Panc1 (cell line): ENCODE data around the gene NIT1. TPM values are rescaled to one million over a fixed set of nuclear protein-coding genes. Genes with fewer than 3 reads are reported as not detected.

ENCODE experiments used
- ATAC-seq: fragments of 200-7000 bp; cut with Tn5 transposase; 2 replicates; pipeline ENCODE4 v1.9.1; 2020; ENCODE audit warnings: mild to moderate bottlenecking, moderate library complexity
- BruUV-seq: library from RNA; stranded (reverse); fragments of 400-500 nt; replicated peaks from 2 replicates; lab custom pipeline; 2021; lab: Mats Ljungman, UMichigan
- CTCF ChIA-PET: fragments of 300-600 bp; sonication (Branson Sonifier 250); formaldehyde crosslinking; loops from one replicate; lab custom pipeline; 2022; ENCODE audit warnings: antibody characterized with exemption; lab: Charles Lee
- POLR2A ChIA-PET: fragments of 300-600 bp; sonication (Branson Sonifier 250); formaldehyde crosslinking; loops from one replicate; lab custom pipeline; 2022; ENCODE audit warnings: antibody characterized with exemption; lab: Charles Lee
- DNase-seq: peaks from one replicate; pipeline ENCODE4 v3.0.0-alpha.2; 2010; ENCODE audit warnings: low read depth, low spot score
- H3K27ac ChIP-seq: 2 replicates; pipeline ENCODE4 v1.5.1; 2011; ENCODE audit warnings: mild to moderate bottlenecking, low read length, inconsistent platforms
- H3K27me3 ChIP-seq: fragments of 200-500 bp; sonication (Bioruptor generic); 2 replicates; pipeline ENCODE4 v1.6.0; 2014; ENCODE audit warnings: low read length, inconsistent platforms; ENCODE audit not compliant: control insufficient read depth, insufficient read depth
- H3K36me3 ChIP-seq: fragments of 200-500 bp; sonication (Bioruptor generic); 2 replicates; pipeline ENCODE4 v1.5.1; 2014; ENCODE audit warnings: inconsistent platforms, mild to moderate bottlenecking, low read length, moderate library complexity; ENCODE audit not compliant: control insufficient read depth, insufficient read depth
- H3K4me1 ChIP-seq: 2 replicates; pipeline ENCODE4 v1.5.1; 2011; ENCODE audit warnings: inconsistent platforms, mild to moderate bottlenecking, low read length, moderate library complexity; ENCODE audit not compliant: control insufficient read depth, insufficient read depth
- H3K4me3 ChIP-seq, 2 experiments: 2 replicates each; pipeline ENCODE4 v1.5.1; 2011 to 2012; ENCODE audit warnings: low read depth in 2 of 2, low read length in 2 of 2, mild to moderate bottlenecking in 2 of 2, inconsistent platforms in 1 of 2, moderate library complexity in 1 of 2
- H3K9me3 ChIP-seq: fragments of 200-500 bp; sonication (Bioruptor generic); 2 replicates; pipeline ENCODE4 v1.5.1; 2014; ENCODE audit warnings: low read depth, mild to moderate bottlenecking, inconsistent platforms, low read length, moderate library complexity; ENCODE audit not compliant: control insufficient read depth, insufficient read depth
- POLR2AphosphoS5 ChIP-seq: IDR thresholded peaks from 2 replicates; pipeline ENCODE4 v1.6.1; 2012; ENCODE audit warnings: mild to moderate bottlenecking, low read depth, low read length, moderate library complexity
- SIN3A ChIP-seq: IDR thresholded peaks from 2 replicates; pipeline ENCODE4 v1.6.1; 2012; ENCODE audit warnings: low read depth, mild to moderate bottlenecking, low read length, moderate library complexity, borderline replicate concordance; ENCODE audit not compliant: insufficient read depth
- TCF7L2 ChIP-seq: IDR thresholded peaks from 2 replicates; pipeline ENCODE4 v1.6.1; 2011; ENCODE audit warnings: mild to moderate bottlenecking, low read depth, low read length, inconsistent platforms
- in situ Hi-C: cut with HindIII; loops from 2 replicates; pipeline ENCODE4 v1.10.0; 2016; ENCODE audit warnings: low sequenced_read_pairs, low pct_unique_long_range_greater_than_20kb
- intact Hi-C: fragments of 100-400 bp; cut with micrococcal nuclease; formaldehyde crosslinking; loops from one replicate; pipeline ENCODE4 v1.10.0; 2022; ENCODE audit not compliant: unreplicated experiment
- total RNA-seq: library from RNA; stranded (reverse); gene quantifications from one replicate; pipeline ENCODE4 v1.2.1, GENCODE V29; 2021; ENCODE audit not compliant: unreplicated experiment
- TF ChIP-seq, protein P1 (sequence below): fragments of 450-650 bp; IDR thresholded peaks from 2 replicates; pipeline ENCODE4 v1.5.1; 2017; ENCODE audit warnings: mild to moderate bottlenecking
- TF ChIP-seq, protein P2 (sequence below), 2 experiments: IDR thresholded peaks; 2 replicates each; pipeline ENCODE4 v1.6.1; 2011 to 2012; ENCODE audit warnings: low read depth in 2 of 2, control low read depth in 1 of 2, low read length in 1 of 2, mild to moderate bottlenecking in 1 of 2, moderate library complexity in 1 of 2; ENCODE audit not compliant: insufficient read depth in 1 of 2

Gene NIT1
- total RNA-seq, 1 experiment from 2014 or later, result 31.3 TPM

DNA sequence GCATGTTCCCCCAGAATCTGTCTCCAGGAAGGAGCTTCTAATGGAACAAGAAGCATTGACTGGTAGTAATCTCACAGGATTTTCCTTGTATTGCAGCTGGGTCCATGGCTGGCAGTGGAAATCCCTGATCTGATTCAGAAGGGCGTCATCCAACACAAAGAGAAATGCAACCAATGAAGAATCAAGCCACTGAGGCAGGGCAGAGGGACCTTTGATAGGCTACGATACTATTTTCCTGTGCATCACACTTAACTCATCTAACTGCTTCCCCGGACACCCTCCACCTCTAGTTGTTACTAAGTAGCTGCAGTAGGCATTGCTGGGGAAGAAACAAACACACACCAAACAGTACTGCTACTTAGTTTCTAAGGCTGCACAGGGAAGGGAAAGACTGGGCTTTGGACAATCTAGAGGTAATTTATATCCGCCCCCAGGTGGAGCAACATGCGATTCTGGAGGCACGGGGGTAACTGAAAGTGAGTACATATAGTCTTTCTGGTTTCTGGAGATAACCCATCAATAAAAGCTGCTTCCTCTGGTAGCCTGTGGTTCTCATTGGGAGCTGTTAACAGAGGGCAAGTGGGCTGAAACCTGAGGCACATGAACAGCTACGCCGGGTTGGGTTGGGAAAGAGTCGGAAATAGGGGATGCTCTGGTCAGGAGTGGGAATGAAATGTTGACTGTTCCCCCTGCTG lies 40.6 kb downstream of the NIT1 start:
- DNase-seq (no peak), ATAC-seq (no peak; the same call in 1 of the 2 replicates)
- intact Hi-C loops, result no loop called here

DNA sequence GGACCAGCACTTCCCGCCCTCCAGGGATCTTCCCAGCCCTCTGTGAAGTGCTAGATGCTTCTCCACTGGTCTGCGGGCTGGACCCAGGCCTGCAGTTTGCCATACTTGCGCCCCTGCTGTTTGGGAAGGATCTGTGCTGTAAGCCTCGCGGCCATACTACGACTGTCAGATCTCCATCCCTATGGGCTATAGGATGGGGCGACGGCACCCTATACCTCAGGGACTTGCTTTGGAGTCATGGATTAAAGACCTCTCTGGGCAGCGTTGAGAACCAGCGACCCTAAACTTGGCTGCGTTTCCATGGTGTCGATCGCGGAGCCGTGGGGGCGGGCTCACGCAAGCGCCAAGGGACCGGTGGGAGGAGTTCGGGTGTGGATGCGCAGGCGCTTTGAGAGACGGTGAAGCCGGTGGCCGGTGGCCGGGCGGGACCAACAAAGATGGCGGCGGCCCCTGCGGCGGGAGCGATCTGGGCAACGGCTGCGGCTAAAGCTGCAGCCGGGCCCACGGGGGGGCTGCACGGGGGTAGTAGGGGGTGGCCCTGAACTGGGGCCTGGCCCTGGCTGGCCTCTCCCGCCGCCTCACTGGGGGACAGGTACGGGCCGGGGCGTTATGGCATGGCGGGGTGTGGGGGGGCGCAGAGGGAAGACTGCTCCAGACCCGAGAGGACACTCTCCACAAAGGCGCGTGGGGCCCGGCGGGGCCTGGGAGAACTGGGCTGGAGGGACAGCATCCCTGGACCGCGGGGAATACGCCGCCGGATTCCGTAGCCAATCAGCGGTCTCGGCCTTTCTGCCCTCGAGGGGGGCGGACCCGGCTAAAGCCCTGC lies 41.4 kb downstream of the NIT1 start, which contains the start of gene USP21:
Gene USP21 (plus strand): TSS at position 414 of the 826 bp plus-strand sequence. CDS start 1,141 bp downstream, outside the sequence.
- H3K4me1 ChIP-seq, result peaks cover 22% of the 10 kb centered on the region
- DNase-seq (peak; percentile 69), ATAC-seq (peak; percentile 96)
- TSS peak; percentile 10 for BruUV-seq
- no peaks in the 10 kb centered on the region for H3K27me3 ChIP-seq
- intact Hi-C loops, result no loop called here
- peak within 1 kb of the TSS; percentile 82 to 90 for H3K4me3 ChIP-seq
- ChIA-PET POLR2A (no interaction called here), CTCF (no interaction called here)
- H3K27ac ChIP-seq, result peak within 1 kb of the TSS; percentile 91
- in situ Hi-C loops, result no loop called here
- no peaks in the 10 kb centered on the region for H3K9me3 ChIP-seq
- TF ChIP-seq SIN3A (0 out of 2 replicates have a peak, but pooled peaks have one; percentile 33), POLR2AphosphoS5 (peak; percentile 83), TCF7L2 (no peak)
- TF ChIP-seq, protein P1, sequence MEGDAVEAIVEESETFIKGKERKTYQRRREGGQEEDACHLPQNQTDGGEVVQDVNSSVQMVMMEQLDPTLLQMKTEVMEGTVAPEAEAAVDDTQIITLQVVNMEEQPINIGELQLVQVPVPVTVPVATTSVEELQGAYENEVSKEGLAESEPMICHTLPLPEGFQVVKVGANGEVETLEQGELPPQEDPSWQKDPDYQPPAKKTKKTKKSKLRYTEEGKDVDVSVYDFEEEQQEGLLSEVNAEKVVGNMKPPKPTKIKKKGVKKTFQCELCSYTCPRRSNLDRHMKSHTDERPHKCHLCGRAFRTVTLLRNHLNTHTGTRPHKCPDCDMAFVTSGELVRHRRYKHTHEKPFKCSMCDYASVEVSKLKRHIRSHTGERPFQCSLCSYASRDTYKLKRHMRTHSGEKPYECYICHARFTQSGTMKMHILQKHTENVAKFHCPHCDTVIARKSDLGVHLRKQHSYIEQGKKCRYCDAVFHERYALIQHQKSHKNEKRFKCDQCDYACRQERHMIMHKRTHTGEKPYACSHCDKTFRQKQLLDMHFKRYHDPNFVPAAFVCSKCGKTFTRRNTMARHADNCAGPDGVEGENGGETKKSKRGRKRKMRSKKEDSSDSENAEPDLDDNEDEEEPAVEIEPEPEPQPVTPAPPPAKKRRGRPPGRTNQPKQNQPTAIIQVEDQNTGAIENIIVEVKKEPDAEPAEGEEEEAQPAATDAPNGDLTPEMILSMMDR, result peak; percentile 47; the same call in 1 of the 2 replicates
- TF ChIP-seq, protein P2, sequence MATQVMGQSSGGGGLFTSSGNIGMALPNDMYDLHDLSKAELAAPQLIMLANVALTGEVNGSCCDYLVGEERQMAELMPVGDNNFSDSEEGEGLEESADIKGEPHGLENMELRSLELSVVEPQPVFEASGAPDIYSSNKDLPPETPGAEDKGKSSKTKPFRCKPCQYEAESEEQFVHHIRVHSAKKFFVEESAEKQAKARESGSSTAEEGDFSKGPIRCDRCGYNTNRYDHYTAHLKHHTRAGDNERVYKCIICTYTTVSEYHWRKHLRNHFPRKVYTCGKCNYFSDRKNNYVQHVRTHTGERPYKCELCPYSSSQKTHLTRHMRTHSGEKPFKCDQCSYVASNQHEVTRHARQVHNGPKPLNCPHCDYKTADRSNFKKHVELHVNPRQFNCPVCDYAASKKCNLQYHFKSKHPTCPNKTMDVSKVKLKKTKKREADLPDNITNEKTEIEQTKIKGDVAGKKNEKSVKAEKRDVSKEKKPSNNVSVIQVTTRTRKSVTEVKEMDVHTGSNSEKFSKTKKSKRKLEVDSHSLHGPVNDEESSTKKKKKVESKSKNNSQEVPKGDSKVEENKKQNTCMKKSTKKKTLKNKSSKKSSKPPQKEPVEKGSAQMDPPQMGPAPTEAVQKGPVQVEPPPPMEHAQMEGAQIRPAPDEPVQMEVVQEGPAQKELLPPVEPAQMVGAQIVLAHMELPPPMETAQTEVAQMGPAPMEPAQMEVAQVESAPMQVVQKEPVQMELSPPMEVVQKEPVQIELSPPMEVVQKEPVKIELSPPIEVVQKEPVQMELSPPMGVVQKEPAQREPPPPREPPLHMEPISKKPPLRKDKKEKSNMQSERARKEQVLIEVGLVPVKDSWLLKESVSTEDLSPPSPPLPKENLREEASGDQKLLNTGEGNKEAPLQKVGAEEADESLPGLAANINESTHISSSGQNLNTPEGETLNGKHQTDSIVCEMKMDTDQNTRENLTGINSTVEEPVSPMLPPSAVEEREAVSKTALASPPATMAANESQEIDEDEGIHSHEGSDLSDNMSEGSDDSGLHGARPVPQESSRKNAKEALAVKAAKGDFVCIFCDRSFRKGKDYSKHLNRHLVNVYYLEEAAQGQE (IDR thresholded peaks at IDR 0.05; ENCODE audit: insufficient read depth in 1 of 2, low read depth in 2 of 2, low read length in 1 of 2), result no peak; a peak in 1 of 4 replicates
- H3K36me3 ChIP-seq, result peaks cover 11% of the 10 kb centered on the region

More for the DNA sequence above, 40.6 kb downstream of the NIT1 start:
- TF ChIP-seq, protein P2 (IDR thresholded peaks at IDR 0.05; ENCODE audit: insufficient read depth in 1 of 2, low read depth in 2 of 2, low read length in 1 of 2), result no peak
- TF ChIP-seq, protein P1, result no peak
- no peak for TF ChIP-seq POLR2AphosphoS5
- TF ChIP-seq SIN3A, result no peak
- TF ChIP-seq TCF7L2, result no peak
- POLR2A ChIA-PET, result interaction anchor here (0.5 to 0.7 kb wide), 2 partner anchors 18 to 36 kb away, joined by 3 to 6 read pairs; no protein-coding TSS in a partner anchor
- Histone ChIP-seq H3K4me1 (peaks cover 22% of the 10 kb centered on the region), H3K27me3 (no peaks in the 10 kb centered on the region), H3K4me3 (peak overlapping the region; percentile 82 to 90), H3K27ac (peak overlapping the region; percentile 91), H3K36me3 (peaks cover 16% of the 10 kb centered on the region), H3K9me3 (no peaks in the 10 kb centered on the region)
- in situ Hi-C loops, result no loop called here
- BruUV-seq, result TSS peak; percentile 24
- CTCF ChIA-PET, result interaction anchor here (0.5 kb wide), 1 partner anchor 200 kb away, joined by 3 read pairs; no protein-coding TSS in a partner anchor
